HG03432 (cell line): Measurements from ENCODE around the gene ETV3.

Experiments
- ATAC-seq: cut with Tn5 transposase; IDR thresholded peaks from one replicate; pipeline ENCODE4 v1.9.1; 2021; ENCODE audit warnings: mild to moderate bottlenecking, moderate library complexity; ENCODE audit not compliant: unreplicated experiment

ETV3 gene

DNA sequence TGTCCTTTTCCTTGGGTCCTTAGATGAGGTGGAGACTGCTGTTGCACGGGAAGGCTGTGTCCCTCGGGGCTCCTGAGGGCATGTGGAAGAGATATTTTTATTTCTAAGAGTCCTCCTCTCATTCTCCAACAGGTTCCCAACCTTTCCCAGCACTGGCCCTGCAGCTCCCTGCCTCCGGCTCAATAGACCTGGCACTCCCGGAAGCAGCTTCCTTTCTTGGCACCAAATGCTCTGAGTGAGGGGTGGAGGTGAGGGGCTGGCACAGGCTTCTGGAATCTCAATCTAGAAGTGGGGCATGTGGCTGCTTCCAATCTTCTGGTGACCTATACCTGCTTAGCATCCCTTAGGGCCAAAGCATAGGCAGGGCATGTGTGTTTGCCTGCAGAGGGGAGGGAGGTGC is 43.1 kb downstream of the ETV3 start:
- ATAC-seq, result no peak

DNA sequence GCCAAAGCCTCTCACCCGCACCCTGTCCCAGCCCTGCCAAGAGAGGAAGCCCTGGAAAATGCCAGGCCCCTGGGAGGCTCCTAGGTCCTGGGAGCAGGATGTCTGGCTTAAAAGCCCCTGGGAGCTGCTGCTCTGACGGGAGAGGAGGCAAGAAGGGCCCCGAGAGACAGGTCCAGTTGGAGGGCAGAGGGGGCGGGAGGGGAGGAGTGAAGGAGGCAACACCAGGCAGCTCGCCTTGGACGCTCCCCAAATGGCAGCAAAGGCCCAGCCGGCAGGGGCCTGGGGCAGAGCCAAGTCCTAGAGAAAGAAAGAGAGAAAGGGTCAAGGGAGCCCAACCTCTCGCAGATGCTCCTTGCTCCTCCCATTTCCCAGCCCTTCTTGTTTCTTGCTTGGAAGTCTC is 45.4 kb downstream of the ETV3 start:
- no peak for ATAC-seq

DNA sequence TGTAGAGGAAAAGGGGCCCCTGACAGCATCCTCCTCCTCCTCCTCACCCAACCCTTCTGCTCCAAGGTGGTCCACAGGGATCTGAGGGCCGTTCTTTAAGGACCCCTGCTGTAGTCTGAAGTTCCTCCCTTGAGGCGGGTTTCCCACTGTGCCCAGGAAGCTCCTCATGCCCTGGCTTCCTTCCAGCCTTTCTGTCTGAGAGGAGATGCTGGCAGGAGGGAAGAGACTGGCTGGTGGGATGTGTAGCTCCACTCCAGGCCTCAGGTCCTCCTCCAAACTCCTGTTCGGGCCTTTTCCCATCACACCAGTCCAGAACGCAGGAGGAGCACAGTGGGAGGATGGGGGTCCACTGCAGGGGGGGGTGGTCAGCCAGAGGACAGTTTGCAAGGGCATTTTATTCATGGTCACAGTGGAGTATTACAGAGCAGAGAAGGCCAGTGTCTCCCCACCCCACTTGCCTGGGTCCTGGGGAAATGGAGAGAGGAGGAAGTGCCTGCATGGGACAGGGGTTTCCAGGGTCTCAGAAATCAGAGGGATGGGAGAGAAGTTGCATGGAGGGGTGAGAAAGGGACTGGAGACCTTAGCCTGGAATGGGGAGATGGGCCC is 46.4 kb downstream of the ETV3 start:
- no peak for ATAC-seq

DNA sequence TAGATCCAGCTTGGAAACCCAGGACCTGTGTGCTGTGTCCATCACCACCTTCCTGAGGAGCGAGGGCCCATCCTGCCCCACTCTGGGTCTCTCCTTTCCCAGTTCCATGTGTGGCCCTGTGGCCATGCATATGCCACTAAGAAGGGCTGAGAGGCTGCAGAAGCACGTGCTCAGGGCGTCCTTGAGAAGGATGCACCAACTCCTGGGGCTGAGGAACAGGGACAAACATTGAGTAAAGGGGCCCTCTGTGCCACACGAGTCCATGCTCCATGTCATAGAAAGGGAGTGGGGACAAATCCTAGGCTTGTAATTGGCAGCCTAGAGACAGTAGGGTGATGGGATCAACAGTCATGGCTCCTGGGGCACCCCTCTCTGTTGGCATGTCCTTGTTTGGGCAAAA is 47.0 kb downstream of the ETV3 start:
- ATAC-seq, result no peak

DNA sequence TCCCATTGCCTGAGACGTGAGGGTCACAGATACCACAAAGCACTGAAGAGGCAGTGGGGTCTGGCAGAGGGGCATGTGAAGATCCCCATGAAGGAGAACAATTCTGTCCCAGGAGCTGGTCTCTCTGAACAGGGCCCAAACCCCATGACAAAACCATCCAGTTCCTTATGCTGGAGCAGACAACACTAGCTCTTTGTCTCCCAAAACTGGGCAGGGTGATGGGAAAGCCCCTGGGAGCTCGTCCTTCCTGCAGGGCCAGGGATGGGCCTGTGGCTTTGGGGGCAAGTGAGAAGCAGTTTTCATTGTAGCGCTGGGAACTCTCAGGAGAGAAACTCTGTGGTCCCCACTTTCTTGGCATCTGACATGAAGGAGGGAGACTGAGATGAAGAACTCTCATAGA is 47.4 kb downstream of the ETV3 start:
- no peak for ATAC-seq

DNA sequence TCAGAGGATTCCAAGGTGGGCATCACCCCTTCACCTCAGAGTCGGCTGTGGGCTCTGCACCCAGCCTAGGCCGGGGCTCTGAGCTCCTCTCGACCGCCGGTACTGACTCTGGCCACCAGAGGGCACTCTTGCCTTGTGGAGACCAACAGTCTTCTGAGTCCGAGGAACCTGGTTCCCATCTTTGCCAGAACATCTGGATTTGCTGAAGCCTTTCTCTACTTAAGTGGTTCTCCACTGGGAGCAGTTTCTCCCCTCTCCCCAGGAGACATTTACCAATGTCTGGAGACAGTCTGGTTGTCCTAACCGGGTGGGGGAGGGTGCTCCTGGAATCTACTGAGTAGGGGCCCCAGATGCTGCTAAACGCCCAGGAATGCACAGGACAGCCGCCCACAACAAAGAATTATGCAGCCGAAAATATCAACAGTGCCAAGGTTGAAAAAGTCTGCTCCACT is 48.0 kb downstream of the ETV3 start:
- ATAC-seq, result peak; percentile 48

DNA sequence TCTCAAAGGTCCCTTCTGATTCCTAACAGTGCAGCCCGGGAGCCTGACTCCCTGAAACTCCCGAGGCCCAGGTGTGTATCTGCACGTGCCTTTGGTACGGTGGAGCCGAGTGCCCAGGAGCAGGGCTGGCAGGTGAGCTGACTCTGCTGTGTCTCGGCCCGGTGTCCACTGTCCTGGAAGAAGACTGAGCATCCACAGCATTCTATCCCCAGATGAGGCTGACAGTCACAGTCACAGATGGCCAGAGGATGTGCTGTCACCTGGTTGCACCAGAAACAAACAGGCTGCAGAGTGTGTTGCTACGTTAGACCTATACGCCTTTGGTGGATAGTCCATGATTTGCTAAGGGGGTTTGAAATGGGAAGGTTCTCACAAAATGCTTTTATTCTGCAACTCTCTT is 48.4 kb downstream of the ETV3 start:
- ATAC-seq, result no peak

DNA sequence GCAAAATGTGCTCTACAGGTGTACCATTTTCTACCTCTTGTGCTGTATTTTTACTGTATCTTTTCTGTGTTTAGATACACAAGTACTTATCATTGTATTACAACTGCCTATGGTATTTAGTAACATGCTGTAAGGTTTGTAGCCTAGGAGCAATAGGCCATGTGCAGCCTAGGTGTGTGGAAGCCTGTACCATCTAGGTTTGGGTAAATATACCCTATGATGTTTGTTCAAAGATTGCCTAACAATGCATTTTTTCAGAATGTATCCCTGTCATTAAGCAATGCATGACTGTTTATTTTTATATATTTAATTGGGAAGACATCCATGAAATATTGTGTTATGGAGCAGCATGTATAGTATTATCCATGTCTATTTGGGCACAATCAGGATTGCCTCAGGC is 49.6 kb downstream of the ETV3 start:
- ATAC-seq, result no peak

DNA sequence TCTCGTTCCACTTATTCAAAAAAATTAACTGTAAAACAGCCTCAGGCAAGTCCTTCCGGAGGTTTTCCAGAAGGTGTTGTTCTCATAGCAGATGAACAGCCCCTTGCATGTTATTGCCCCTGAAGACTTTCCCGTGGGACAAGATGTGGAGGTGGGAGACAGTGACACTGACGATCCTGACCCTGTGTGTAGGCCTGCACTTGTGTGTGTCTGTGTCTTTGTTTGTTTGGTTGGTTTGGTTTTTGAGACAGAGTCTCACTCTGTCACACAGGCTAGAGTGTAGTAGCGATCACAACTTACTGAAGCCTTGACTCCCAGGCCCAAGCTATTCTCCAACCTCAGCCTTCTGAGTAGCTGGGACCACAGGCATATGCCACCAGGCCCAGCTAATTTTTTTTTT is 51.2 kb downstream of the ETV3 start:
- no peak for ATAC-seq

DNA sequence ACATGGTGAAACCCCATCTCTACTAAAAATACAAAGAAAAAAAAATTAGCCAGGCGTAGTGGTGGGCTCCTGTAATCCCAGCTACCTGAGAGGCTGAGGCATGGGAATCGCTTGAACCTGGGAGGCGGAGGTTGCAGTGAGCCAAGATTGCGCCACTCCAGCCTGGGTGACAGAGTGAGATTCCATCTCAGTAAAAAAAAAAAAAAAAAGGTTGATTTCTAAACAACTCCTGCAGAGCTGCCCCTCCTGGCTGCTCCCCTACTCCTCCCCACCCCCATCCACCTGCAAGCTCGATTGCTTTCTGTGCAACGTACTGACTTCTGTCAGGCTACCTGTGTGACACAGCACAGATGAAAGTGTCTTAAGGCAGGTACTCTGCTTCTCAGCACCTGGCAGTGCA is 51.9 kb downstream of the ETV3 start:
- no peak for ATAC-seq

DNA sequence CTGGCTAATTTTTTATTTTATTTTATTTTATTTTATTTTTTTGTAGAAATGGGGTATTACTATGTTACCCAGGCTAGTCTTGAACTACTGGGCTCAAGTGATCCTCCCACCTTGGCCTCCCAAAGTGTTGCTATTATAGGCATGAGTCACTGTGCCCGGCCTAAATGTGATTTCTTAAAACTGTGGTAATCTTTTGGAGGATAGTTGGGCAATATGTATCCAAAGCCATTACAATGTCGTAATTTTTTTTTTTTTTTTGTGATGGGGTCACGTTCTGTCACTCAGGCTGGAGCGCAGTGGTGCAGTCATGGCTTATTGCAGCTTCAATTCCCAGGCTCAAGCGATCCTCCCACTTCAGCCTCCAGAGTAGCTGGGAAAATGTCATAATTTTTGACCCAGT is 52.8 kb downstream of the ETV3 start:
- ATAC-seq, result no peak

DNA sequence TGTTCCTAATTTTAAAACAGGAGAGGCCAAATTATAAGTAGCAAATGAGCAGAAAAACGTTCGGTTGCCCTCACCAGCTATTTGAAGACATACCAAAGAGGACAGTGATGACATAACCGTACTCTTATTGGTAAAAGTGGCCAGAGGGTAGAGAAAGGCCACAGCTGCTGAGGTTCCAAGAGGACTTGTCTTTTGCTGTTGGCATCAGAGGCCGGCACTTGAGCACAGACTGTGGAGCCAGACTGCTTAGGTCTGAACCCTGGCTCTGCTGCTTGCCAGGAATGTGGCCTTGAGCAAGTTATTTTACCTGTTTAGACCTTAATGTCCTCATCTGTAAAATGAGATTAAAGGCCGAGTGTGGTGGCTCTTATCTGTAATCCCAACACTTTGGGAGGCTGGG is 53.5 kb downstream of the ETV3 start:
- no peak for ATAC-seq

DNA sequence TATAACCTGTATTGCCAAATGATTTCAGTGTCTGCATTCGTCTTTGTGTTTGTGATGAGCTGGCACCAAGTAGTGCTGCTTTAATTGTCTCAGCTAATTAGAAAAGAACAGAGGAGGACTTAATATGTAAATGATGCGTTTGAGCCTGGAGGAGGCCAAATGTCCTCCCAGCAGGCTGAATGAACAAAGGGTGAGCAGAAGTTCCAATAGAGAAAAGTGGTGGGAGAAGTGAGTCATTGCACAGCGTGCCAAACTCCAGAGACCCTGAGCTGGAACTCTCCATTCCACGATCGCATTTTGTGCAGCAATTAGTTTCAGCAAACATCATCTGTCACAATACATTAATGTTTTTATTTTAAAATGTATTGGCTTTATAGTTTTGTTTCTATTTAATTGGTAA is 56.5 kb downstream of the ETV3 start:
- no peak for ATAC-seq

DNA sequence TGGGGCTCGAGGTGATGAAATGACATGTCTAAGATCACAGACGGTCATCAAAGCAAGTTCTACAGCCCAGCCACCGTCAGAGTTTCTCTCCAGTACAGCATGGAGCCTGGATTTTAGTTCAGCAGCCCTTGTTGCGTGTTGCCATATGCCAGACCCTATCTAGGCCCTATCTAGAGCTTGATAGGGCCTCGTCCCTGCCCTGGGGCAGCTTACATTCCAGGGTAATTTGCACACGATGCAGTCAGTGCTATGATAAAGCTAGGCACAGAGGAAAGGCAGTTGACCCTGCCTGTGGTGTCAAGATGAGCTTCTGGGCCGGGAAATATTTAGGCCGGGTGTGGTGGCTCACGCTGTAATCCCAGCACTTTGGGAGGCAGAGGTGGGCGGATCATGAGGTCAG is 57.5 kb downstream of the ETV3 start:
- ATAC-seq, result no peak

DNA sequence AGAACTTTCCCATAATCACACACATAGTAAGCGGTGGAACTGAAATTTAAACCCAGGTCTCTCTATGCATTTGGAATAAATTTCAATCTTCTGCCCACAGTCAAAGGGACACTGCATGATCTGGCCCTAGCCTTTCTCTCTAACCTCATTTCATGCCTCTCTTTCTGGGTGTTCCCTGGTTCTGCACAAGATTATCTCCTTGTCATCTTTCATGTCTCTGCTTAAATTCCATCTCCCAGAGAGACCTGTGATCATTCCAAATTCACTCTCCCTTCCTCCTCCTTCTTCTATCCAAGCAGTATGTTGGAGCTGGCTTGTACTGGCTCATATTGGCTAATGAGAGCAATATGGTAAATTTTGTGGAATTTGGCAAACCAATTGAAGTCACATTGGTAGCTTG is 60.8 kb downstream of the ETV3 start:
- no peak for ATAC-seq

DNA sequence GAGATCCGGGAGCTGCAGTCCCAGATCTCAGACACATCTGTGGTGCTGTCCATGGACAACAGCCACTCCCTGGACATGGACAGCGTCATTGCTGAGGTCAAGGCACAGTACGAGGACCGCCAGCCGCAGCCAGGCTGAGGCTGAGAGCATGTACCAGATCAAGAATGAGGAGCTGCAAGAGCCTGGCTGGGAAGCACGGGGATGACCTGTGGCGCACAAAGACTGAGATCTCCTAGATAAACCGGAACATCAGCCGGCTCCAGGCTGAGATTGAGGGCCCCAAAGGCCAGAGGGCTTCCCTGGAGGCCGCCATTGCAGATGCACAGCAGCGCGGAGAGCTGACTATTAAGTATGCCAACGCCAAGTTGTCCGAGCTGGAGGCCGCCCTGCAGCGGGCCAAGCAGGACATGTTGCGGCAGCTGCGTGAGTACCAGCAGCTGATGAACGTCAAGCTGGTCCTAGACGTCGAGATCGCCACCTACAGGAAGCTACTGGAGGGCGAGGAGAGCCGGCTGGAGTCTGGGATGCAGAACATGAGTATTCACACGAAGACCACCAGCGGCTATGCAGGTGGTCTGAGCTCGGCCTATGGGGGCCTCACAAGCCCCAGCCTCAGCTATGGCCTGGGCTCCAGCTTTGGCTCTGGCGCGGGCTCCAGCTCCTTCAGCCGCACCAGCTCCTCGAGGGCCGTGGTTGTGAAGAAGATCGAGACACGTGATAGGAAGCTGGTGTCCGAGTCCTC is 64.1 kb downstream of the ETV3 start:
- ATAC-seq, result no peak
